Testis (tissue), 3 donors: ENCODE measurements around the gene LNP1. TPM values are rescaled to one million over a fixed set of nuclear protein-coding genes. Genes with fewer than 3 reads are reported as not detected.

Source experiments
- DNase-seq: peaks from one replicate; pipeline ENCODE4 v3.0.0-alpha.2; 2019
- H3K27ac ChIP-seq, 2 donors: fragments of 200-600 bp; sonication (generic); one replicate each; pipeline ENCODE4 v1.5.1; 2019
- H3K27me3 ChIP-seq: fragments of 200-600 bp; sonication (generic); one replicate; pipeline ENCODE4 v1.5.1; 2019
- H3K36me3 ChIP-seq: fragments of 200-600 bp; sonication (generic); one replicate; pipeline ENCODE4 v1.5.1; 2017; ENCODE audit warnings: low read depth; ENCODE audit errors: missing control alignments
- H3K4me1 ChIP-seq: fragments of 200-600 bp; sonication (generic); one replicate; pipeline ENCODE4 v1.5.1; 2019
- H3K4me3 ChIP-seq, 2 donors: fragments of 200-600 bp; sonication (generic); one replicate each; pipeline ENCODE4 v1.5.1; 2017 to 2019
- H3K9me3 ChIP-seq: fragments of 200-600 bp; sonication (generic); one replicate; pipeline ENCODE4 v1.5.1; 2017
- POLR2A ChIP-seq: fragments of 450-650 bp; IDR thresholded peaks from one replicate; pipeline ENCODE4 v1.6.1; 2017; ENCODE audit warnings: antibody characterized with exemption, mild to moderate bottlenecking, moderate library complexity
- WGBS, 2 donors: methylation state at CpG; one replicate each; pipeline ENCODE4 v1.1.5; 2018; 5-methylcytosine and 5-hydroxymethylcytosine counted together
- intact Hi-C: fragments of 100-400 bp; cut with DNase I; formaldehyde crosslinking; loops from one replicate; pipeline ENCODE4 v1.15.1; 2023; ENCODE audit warnings: low total_unique reads
- polyA plus RNA-seq: library from polyadenylated mRNA; stranded (reverse); fragments of 350-450 nt; fragmentation: Illumina TruSeq; extraction: RNeasy Lipid Tissue Mini Kit (QIAGEN cat#74804); gene quantifications from one replicate; pipeline ENCODE4 v1.2.3, GENCODE V29; 2014; ENCODE audit warnings: low read depth, low replicate concordance; ENCODE audit not compliant: insufficient read depth
- total RNA-seq, 2 donors: library from RNA; depleted of rRNA; stranded (reverse); fragments of >200 nt; gene quantifications; one replicate each; pipeline ENCODE4 v1.2.3, GENCODE V29; 2016
- TF ChIP-seq, protein P1 (sequence below), 3 experiments: fragments of 450-650 bp in 2 of 3; fragments of 200-600 bp in 1 of 3; sonication (generic) in 1 of 3; IDR thresholded peaks; one replicate each; pipeline ENCODE4 v1.5.1; 2016 to 2019; ENCODE audit warnings: antibody characterized with exemption in 3 of 3, mild to moderate bottlenecking in 2 of 3, moderate library complexity in 1 of 3

LNP1 gene
- total and polyA plus RNA-seq, 3 donors from 2014 or later, result 14.1 to 57.6 (median 20.9) TPM

DNA sequence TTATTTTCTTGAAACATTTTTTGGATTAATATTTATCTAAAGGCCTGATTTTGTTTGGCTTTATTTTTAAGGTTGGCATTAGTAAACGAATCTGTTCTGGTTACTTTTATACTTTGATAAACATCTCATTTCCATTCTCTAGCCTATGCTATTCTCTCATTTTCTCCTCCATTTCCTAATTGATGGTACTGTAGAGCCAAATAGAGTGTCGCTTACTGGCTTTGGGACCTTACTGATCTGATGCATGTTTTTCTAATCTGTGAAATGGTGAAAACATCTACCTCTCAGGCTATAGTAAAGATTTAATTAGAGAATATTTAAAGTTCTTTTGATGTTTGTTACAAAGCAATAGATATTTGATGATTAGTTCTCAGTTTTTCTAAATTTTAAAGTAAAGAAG is 1.6 kb downstream of the LNP1 start:
- Histone ChIP-seq H3K9me3 (no peaks in the 10 kb centered on the region), H3K36me3 (no peaks in the 10 kb centered on the region), H3K27ac (no peak overlapping the region), H3K27me3 (no peaks in the 10 kb centered on the region), H3K4me1 (peaks cover 19% of the 10 kb centered on the region), H3K4me3 (peak overlapping the region in 1 of 2 donors; percentile 94)
- intact Hi-C loops, result no loop called here
- TF ChIP-seq, protein P1, sequence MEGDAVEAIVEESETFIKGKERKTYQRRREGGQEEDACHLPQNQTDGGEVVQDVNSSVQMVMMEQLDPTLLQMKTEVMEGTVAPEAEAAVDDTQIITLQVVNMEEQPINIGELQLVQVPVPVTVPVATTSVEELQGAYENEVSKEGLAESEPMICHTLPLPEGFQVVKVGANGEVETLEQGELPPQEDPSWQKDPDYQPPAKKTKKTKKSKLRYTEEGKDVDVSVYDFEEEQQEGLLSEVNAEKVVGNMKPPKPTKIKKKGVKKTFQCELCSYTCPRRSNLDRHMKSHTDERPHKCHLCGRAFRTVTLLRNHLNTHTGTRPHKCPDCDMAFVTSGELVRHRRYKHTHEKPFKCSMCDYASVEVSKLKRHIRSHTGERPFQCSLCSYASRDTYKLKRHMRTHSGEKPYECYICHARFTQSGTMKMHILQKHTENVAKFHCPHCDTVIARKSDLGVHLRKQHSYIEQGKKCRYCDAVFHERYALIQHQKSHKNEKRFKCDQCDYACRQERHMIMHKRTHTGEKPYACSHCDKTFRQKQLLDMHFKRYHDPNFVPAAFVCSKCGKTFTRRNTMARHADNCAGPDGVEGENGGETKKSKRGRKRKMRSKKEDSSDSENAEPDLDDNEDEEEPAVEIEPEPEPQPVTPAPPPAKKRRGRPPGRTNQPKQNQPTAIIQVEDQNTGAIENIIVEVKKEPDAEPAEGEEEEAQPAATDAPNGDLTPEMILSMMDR (IDR thresholded peaks at IDR 0.05), result no peak
- no peak for TF ChIP-seq POLR2A
- DNase-seq, result no peak
- WGBS, 2 donors, result 33 to 48% methylated on average over 2 of the region's 2 CpGs

GRCh38 chr3:100403362-100404249 is 2.3 kb downstream of the LNP1 start:
- intact Hi-C loops, result no loop called here
- TF ChIP-seq, protein P1 (IDR thresholded peaks at IDR 0.05), result no peak
- TF ChIP-seq POLR2A, result no peak
- no peaks in the 10 kb centered on the region for H3K27me3 ChIP-seq

GRCh38 chr3:100404250-100404548 is 2.9 kb downstream of the LNP1 start:
- Histone ChIP-seq H3K27ac (no peak overlapping the region), H3K36me3 (no peaks in the 10 kb centered on the region), H3K4me3 (no peak overlapping the region), H3K4me1 (peaks cover 19% of the 10 kb centered on the region), H3K27me3 (no peaks in the 10 kb centered on the region), H3K9me3 (no peaks in the 10 kb centered on the region)
- no peak for DNase-seq
- TF ChIP-seq, protein P1 (IDR thresholded peaks at IDR 0.05), result no peak
- no peak for TF ChIP-seq POLR2A
- intact Hi-C loops, result no loop called here
- WGBS, 2 donors, result 85 to 93% methylated on average over 1 of the region's 1 CpG

More at GRCh38 chr3:100403362-100404249, 2.3 kb downstream of the LNP1 start:
- no peak for DNase-seq
- H3K27ac ChIP-seq, result no peak overlapping the region
- H3K9me3 ChIP-seq, result no peaks in the 10 kb centered on the region
- no peaks in the 10 kb centered on the region for H3K36me3 ChIP-seq
- peaks cover 19% of the 10 kb centered on the region for H3K4me1 ChIP-seq
- WGBS, 2 donors, result 46 to 74% methylated on average over 5 of the region's 5 CpGs
- no peak overlapping the region for H3K4me3 ChIP-seq

- no peak overlapping the region for H3K4me3 ChIP-seq
- no peak for TF ChIP-seq POLR2A
- TF ChIP-seq, protein P1 (IDR thresholded peaks at IDR 0.05), result no peak
- no peaks in the 10 kb centered on the region for H3K36me3 ChIP-seq
- no peak for DNase-seq
- peaks cover 11% of the 10 kb centered on the region for H3K4me1 ChIP-seq
- H3K27me3 ChIP-seq, result no peaks in the 10 kb centered on the region
- intact Hi-C loops, result no loop called here
- H3K9me3 ChIP-seq, result no peaks in the 10 kb centered on the region
- H3K27ac ChIP-seq, result no peak overlapping the region
- 69 to 75% methylated on average over 2 of the region's 2 CpGs for WGBS, 2 donors
Observed at GRCh38 chr3:100407164-100407563, 5.8 kb downstream of the LNP1 start.
